Measurements from ENCODE around the gene ARHGEF40.

Gene ARHGEF40

DNA sequence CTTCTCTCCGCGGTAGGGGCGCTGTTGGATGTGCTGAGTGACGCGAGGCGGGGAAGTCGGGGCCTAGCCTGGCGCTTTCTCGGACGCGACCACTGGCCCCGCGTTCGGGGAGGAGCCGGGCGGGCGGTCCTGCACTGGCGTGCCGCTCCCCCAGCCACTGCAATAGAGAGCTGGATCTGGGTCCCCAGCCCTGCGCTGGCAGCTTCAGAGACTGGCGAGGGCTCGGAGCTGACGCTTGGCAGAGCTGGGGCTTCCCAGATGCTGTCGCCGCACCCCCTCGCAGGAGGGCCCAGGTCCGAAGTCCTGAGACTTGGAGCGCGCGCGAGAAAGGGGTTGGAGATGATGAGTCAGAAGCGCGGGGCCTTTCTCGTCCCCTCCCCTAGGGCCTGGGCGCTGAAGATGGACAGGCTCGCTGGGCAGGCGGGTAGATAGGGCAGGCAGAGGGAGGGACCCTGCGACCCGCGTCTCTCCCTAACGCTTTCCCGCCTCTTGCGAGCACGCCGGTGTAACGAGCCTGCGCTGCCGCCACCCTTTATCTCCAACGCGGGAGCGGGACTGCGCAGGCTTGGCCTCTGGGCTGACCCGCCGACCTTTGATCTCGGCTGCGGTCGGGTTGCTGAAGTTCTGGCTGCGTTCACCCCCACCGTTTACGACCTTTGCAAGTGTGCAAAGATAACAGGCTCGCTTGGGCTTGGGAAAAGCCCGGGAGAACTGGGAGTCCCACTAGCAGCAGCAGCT is 33.8 kb downstream of the ARHGEF40 start:
- Mint-ChIP-seq H3K36me3 (ENCODE audit: low read depth) (no peaks in the 10 kb centered on the region), H3K27ac (peak overlapping the region; percentile 83), H3K4me3 (peak overlapping the region; percentile 84), H3K9me3 (no peaks in the 10 kb centered on the region), H3K4me1 (ENCODE audit: low read depth) (peaks cover 42% of the 10 kb centered on the region), H3K27me3 (peaks cover 7% of the 10 kb centered on the region)

DNA sequence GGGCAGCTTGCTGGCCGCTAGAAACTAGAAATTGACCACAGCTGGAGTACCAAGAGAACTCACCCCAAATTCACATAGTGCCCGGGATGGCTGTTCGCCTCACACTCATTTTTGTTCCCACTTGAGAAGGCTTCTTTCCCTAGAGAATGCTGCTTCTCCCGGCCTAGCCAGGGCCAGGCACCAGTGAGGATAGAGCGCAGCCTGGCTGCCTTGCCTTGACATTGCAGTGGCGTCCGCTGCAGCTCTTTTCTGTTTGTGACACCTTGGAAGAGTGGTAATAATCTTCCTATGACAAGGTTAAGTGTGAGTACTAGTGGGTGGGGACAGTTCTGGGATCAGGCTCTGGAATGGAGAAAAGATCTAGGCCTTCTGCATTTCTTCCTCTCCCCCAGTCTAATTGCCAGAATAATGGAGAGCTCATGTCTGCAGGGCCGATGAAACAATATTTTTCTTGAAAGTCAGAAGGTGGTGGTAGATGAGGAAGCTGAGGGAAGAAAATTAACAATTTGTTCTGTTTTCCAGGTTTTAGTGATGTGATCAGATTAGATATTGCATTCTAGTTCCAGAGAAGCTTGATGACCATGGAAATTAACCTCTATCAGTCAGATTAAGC is 34.5 kb downstream of the ARHGEF40 start:
- Mint-ChIP-seq H3K4me1 (ENCODE audit: low read depth) (peaks cover 38% of the 10 kb centered on the region), H3K4me3 (peak overlapping the region; percentile 84), H3K36me3 (ENCODE audit: low read depth) (no peaks in the 10 kb centered on the region), H3K27me3 (no peaks in the 10 kb centered on the region), H3K9me3 (no peaks in the 10 kb centered on the region), H3K27ac (peak overlapping the region; percentile 83)

DNA sequence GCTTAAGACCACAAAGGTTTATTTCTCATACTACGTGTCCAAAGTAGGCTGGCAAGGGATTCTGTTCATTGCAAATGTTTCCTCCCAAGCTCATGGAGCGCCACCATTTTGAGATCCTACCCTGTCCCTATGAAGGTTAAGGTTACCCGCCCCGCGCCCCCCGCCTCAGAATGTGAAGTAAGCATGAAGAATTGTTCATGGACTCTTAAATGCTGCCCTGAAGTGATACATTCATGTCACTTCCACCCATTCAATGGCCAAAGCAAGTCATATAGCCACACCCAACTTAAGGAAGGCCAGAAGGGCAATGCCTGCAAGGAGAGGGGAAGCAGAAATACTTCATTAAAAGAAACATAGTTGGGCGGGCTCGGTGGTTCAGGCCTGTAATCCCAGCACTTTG is 35.0 kb downstream of the ARHGEF40 start:
- H3K36me3 Mint-ChIP-seq (ENCODE audit: low read depth) = no peaks in the 10 kb centered on the region
- H3K4me1 Mint-ChIP-seq (ENCODE audit: low read depth) = peaks cover 40% of the 10 kb centered on the region
- peak overlapping the region; percentile 83 for H3K27ac Mint-ChIP-seq
- H3K9me3 Mint-ChIP-seq = no peaks in the 10 kb centered on the region
- H3K27me3 Mint-ChIP-seq = no peaks in the 10 kb centered on the region
- no peak overlapping the region for H3K4me3 Mint-ChIP-seq

DNA sequence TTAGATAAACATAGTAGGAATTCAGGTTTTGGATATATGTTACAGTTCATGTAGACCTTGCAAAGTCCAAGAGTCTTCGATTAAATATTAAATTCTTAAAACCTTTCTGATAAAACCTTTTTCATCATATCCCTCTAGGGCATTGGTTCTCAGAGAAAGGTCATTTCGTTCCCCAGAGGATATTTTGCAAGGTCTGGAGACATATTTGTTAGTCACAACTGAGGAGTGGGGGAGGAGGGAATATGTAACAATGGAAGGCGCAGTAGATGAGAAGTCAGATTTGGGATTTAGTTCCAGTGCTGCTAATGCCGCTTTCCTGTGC is 36.0 kb downstream of the ARHGEF40 start:
- H3K27ac Mint-ChIP-seq = no peak overlapping the region
- no peaks in the 10 kb centered on the region for H3K9me3 Mint-ChIP-seq
- H3K4me3 Mint-ChIP-seq = no peak overlapping the region
- no peaks in the 10 kb centered on the region for H3K27me3 Mint-ChIP-seq
- H3K36me3 Mint-ChIP-seq (ENCODE audit: low read depth) = no peaks in the 10 kb centered on the region
- peaks cover 41% of the 10 kb centered on the region for H3K4me1 Mint-ChIP-seq (ENCODE audit: low read depth)

DNA sequence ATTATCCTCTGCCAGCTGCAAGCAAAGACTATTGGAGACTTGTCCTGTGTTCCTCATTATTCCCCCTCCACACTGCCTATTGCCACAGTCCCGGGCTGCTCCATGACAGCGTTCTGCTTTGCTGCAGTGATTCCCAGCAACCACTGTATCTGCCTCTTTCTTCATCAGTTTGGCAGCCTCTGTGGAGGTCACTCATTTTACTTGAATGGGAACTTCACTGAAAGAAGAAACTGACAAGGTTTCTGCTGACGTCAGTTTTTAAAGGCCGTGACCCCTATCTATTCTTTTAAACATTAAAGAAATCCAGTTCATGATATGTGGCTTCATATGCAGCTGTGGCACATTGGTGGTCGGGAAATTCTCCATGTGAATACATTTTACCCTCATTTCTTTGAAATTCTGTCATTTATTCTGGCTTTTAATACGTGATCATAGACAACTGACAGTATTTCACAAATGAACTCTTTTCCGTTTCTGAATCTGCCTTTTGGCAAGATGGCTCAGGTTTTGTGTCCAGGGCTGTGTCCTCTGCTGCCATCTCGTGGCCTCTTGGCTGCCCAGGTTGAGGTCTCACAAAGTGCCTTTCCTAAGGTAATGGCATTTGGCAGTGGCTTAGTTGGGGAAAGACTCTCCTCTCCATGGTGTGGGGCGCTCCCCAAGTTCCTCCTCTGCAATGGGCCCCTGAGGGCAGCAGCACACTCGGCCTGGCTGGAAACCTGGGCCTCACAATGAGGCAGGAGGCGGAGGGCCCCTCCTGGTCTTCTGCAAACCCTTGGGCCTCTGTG is 36.6 kb downstream of the ARHGEF40 start:
- H3K4me3 Mint-ChIP-seq = no peak overlapping the region
- H3K4me1 Mint-ChIP-seq (ENCODE audit: low read depth) = peaks cover 41% of the 10 kb centered on the region
- H3K9me3 Mint-ChIP-seq = no peaks in the 10 kb centered on the region
- no peaks in the 10 kb centered on the region for H3K27me3 Mint-ChIP-seq
- H3K27ac Mint-ChIP-seq = no peak overlapping the region
- H3K36me3 Mint-ChIP-seq (ENCODE audit: low read depth) = no peaks in the 10 kb centered on the region

DNA sequence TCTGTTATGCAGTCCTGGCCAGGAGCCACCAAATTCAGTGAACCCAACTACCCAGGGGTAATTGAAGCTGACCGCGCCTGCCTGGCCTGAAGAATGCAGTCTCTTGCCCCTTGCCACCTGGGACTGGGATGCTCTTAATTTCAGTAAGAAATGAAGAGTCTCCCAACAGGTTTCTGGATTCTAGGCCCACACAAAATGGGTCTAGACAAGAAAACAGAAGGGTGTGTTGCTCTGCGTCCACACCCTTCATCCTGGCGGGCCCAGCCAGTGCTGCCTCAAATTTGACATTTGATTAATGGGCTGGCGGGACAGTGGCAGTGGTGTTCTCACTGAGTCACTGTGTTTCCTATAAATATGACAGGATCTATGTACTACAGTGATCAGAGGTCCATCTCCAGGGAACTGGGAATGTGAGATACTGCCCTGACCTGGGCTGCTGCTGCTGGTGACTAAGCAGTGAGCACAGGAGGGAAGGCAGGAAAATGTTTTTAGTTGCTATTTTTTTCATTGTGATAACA is 37.2 kb downstream of the ARHGEF40 start:
- Mint-ChIP-seq H3K27ac (no peak overlapping the region), H3K4me3 (no peak overlapping the region), H3K36me3 (ENCODE audit: low read depth) (no peaks in the 10 kb centered on the region), H3K4me1 (ENCODE audit: low read depth) (peaks cover 37% of the 10 kb centered on the region), H3K27me3 (no peaks in the 10 kb centered on the region), H3K9me3 (no peaks in the 10 kb centered on the region)

DNA sequence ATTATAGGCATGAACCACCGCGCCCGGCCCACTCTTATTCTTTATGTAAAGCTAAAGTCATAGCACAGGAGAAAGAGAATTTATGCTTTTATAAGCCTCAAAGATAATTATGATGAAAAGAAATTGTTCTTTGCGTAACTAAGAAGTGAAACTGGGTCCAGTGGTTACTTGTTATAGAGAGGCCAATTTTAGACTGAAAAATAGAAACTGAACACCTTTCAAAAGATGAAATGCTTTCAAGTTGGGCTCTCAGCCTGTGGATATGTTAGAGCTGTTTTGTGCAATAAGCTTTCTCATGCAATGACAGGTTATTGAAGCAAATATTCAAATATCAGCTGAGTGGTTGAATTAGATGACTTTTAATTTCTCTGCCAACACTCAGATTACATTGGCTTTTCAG is 38.7 kb downstream of the ARHGEF40 start:
- Mint-ChIP-seq H3K4me1 (ENCODE audit: low read depth) (peaks cover 27% of the 10 kb centered on the region), H3K4me3 (no peak overlapping the region), H3K27me3 (no peaks in the 10 kb centered on the region), H3K36me3 (ENCODE audit: low read depth) (no peaks in the 10 kb centered on the region), H3K27ac (no peak overlapping the region), H3K9me3 (no peaks in the 10 kb centered on the region)

DNA sequence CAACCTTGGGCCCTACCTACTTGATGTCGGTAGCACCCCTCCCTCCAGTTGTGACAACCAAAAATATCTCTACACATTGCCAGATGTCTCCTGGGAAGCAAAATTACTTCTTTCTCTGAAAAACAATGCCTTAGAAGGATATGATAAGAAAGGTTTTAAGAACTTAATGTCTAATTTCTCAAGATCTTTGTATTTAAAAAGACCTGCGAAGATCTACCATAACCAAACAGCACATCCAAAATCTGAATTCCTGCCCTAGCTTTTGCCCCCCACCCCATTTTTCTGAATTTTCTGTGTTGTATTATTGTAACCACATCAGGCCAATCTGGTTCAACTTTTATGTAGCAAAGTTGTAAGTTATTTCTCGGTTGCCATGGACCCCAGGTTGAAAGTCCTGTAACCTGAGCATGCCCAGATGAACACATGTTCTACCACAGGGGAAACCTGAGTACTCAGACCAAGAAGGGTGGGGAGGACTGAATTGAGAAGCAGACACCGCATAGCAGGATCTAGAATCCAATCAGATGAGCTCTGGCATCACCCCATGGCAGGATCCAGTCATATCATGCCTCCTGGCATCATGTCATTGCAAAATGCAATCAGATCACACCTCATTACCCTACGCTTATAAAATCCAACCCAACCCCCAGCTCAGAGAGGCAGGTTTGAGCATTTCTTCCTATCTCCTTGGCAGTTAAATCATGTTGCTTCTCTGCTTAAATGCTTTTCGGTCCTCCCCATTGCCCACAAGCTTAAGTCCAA is 39.5 kb downstream of the ARHGEF40 start:
- no peaks in the 10 kb centered on the region for H3K27me3 Mint-ChIP-seq
- no peaks in the 10 kb centered on the region for H3K9me3 Mint-ChIP-seq
- peaks cover 25% of the 10 kb centered on the region for H3K4me1 Mint-ChIP-seq (ENCODE audit: low read depth)
- no peak overlapping the region for H3K4me3 Mint-ChIP-seq
- H3K27ac Mint-ChIP-seq = peak overlapping the region; percentile 33
- H3K36me3 Mint-ChIP-seq (ENCODE audit: low read depth) = no peaks in the 10 kb centered on the region

DNA sequence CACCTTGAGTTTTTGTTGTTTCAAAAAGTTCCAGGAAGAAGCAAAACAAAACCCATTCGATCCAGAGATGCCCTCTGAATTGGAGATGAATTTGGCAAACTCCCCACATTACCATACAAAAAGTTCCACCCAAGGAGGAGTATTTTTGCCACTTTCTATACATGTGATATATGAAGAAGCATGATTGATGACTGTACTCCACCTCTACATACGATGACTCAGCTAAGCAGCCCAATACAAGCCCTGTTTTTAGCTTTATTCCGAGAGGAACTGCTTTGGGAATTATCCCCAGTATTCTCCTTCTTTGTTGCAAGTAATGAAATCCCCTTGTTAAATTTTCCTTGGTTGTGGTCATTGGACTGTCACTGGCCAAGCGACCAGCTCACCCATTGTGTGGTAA is 42.2 kb downstream of the ARHGEF40 start:
- no peaks in the 10 kb centered on the region for H3K36me3 Mint-ChIP-seq (ENCODE audit: low read depth)
- no peaks in the 10 kb centered on the region for H3K27me3 Mint-ChIP-seq
- peaks cover 10% of the 10 kb centered on the region for H3K4me1 Mint-ChIP-seq (ENCODE audit: low read depth)
- H3K9me3 Mint-ChIP-seq = no peaks in the 10 kb centered on the region
- H3K27ac Mint-ChIP-seq = no peak overlapping the region
- no peak overlapping the region for H3K4me3 Mint-ChIP-seq

DNA sequence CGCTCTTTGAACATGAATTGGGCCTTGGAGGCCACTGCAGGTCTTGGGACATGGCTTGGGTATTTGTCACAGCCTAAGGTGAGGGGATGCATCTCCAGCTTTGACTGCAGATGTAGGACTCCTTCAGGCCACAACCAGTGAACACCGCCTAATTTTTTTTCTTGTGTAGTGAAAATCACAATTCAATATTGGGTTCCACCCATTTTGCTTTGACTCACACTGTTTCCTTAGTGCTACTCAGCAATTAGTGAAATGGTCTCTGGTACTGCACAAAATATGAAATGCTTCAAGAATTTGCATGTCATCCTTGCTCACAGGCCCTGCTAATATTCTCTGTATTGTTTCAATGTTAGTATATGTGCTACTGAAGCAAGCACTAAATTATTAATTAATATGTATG is 43.3 kb downstream of the ARHGEF40 start:
- peaks cover 10% of the 10 kb centered on the region for H3K4me1 Mint-ChIP-seq (ENCODE audit: low read depth)
- H3K4me3 Mint-ChIP-seq = no peak overlapping the region
- H3K27ac Mint-ChIP-seq = no peak overlapping the region
- H3K9me3 Mint-ChIP-seq = no peaks in the 10 kb centered on the region
- H3K36me3 Mint-ChIP-seq (ENCODE audit: low read depth) = no peaks in the 10 kb centered on the region
- peaks cover 4% of the 10 kb centered on the region for H3K27me3 Mint-ChIP-seq

DNA sequence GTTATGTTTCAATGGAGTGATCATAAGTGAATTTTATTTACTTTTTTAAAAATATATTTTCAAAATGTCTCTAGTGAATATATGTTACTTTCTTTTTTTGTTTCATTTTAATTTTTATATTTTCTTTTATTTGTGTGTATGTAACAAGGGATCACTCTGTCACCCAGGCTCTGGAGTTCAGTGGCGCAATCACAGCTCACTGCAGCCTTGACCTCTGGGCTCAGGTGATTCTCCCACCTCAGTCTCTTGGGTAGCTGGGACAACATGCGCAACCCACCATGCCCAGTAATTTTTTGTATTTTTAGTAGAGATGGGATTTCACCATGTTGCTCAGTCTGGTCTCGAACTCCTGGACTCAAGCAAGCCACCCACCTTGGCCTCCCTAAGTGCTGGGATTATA is 48.8 kb downstream of the ARHGEF40 start:
- H3K4me1 Mint-ChIP-seq (ENCODE audit: low read depth) = no peaks in the 10 kb centered on the region
- no peaks in the 10 kb centered on the region for H3K36me3 Mint-ChIP-seq (ENCODE audit: low read depth)
- no peak overlapping the region for H3K27ac Mint-ChIP-seq
- H3K27me3 Mint-ChIP-seq = peaks cover 18% of the 10 kb centered on the region
- no peak overlapping the region for H3K4me3 Mint-ChIP-seq
- no peaks in the 10 kb centered on the region for H3K9me3 Mint-ChIP-seq

DNA sequence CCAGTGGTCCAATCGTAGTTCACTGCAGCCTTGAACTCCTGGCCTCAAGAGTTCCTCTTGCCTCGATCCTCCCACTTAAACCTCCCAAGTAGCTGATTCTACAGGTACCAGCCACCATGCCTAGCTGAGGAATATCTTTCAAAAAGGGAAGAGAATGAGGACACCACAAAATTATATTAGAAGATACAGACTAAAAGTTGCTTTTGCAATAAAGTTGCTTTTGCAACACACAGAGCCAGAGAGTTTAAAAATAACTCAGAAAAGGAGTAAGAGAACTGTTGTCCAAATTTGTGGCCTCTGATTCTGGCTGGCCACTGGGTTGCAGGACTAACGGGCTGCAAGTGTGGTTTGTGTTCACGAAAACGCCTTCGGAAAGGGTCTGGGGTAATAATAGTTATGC is 50.6 kb downstream of the ARHGEF40 start:
- Mint-ChIP-seq H3K27ac (no peak overlapping the region), H3K4me3 (no peak overlapping the region), H3K9me3 (peaks cover 4% of the 10 kb centered on the region), H3K27me3 (peaks cover 24% of the 10 kb centered on the region), H3K36me3 (ENCODE audit: low read depth) (no peaks in the 10 kb centered on the region), H3K4me1 (ENCODE audit: low read depth) (no peaks in the 10 kb centered on the region)

DNA sequence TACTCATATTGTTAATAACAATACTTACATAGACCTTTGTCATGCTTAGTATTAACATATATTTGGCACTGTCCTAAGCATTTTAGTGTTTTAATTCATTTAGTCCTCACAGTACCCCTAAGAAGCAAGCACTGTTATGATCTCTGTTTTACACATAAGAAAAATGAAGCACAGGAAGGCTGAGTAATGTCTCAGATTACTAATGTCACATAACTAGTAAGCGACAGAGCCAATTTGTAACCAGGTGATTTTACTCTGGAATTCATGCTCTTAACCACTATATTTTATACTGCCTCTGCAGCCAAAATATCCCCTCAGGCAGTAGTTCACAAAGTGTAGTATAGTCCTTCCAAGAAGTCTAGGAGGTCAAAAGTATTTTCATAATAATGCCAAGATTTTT is 51.0 kb downstream of the ARHGEF40 start:
- no peak overlapping the region for H3K27ac Mint-ChIP-seq
- H3K4me1 Mint-ChIP-seq (ENCODE audit: low read depth) = no peaks in the 10 kb centered on the region
- no peak overlapping the region for H3K4me3 Mint-ChIP-seq
- no peaks in the 10 kb centered on the region for H3K36me3 Mint-ChIP-seq (ENCODE audit: low read depth)
- peaks cover 4% of the 10 kb centered on the region for H3K9me3 Mint-ChIP-seq
- peaks cover 25% of the 10 kb centered on the region for H3K27me3 Mint-ChIP-seq

DNA sequence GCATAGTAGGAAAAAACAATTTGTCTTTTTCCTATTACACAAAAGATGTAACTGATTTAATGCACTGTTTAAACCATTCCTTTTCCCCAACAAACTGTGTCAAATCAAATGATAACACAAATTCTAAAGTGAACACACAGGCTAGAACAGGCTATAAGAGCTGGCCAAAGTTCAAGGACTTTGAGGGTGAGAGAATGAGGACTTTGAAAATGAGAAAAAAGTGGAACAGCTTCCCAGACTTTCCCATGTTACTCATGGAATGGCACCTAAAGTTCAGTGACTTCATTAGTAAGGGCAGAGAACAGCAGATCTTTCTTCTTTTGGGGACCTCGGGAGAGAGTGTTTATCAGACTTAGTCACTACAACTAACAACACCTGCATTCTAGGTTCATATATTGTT is 53.3 kb downstream of the ARHGEF40 start:
- Mint-ChIP-seq H3K27ac (no peak overlapping the region), H3K9me3 (peaks cover 4% of the 10 kb centered on the region), H3K36me3 (ENCODE audit: low read depth) (no peaks in the 10 kb centered on the region), H3K4me3 (no peak overlapping the region), H3K27me3 (peaks cover 39% of the 10 kb centered on the region), H3K4me1 (ENCODE audit: low read depth) (no peaks in the 10 kb centered on the region)

DNA sequence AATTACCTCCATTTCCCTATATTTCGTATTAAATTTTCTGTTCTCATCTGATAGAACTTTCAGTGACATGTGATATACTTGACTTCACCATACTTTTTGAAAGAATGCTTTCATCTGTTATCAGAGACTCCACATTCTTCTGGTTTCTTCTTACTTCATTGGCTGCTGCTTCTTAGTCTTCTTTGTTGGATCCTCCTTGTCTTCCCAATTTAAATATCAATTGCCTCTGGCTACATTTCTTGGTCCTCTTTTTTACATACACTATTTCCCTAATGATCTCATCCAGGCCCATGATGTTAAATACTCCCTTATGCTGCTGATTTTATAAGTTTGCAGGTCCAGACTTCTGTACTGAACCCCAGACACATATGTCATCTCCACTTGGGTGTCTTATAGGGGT is 63.8 kb downstream of the ARHGEF40 start:
- H3K27ac Mint-ChIP-seq = no peak overlapping the region
- H3K4me1 Mint-ChIP-seq (ENCODE audit: low read depth) = no peaks in the 10 kb centered on the region
- no peak overlapping the region for H3K4me3 Mint-ChIP-seq
- H3K36me3 Mint-ChIP-seq (ENCODE audit: low read depth) = no peaks in the 10 kb centered on the region
- no peaks in the 10 kb centered on the region for H3K9me3 Mint-ChIP-seq
- H3K27me3 Mint-ChIP-seq = no peaks in the 10 kb centered on the region
